ENCODE data around the gene TMEM179. TPM values are rescaled to one million over a fixed set of nuclear protein-coding genes. Genes with fewer than 3 reads are reported as not detected.

The TMEM179 gene
- total and polyA plus RNA-seq, 10 of the 15 experiments (the other 5 are each of a cell fraction or from before 2014, with no cell fraction given) = not detected

DNA sequence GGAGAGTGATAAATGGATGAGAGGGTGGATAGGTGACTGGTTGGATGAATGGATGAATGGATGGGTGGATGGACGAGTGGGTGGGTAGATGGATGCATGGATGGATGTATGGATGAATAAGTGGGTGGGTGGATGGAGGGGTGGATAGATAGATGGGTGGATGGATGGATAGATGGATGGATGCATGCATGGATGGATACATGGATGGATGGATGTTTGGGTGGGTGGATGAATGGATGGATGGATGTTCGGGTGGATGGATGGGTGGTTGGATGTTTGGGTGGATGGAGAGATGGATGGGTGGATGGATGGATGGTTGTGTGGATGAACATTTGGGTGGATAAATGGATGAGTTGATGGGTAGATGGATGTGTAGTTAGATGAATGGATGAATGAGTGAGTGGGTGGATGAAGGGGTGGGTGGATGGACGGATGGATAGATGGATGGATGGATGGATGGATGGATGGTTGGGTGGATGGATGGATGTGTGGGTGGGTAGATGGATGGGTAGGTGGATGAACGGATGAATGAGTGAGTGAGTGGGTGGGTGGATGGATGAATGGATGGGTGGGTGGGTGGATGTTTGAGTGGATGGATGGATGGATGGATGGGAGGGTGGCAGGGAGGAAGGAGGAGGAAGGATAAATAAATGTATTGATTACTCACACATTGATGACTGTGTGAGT, 9.7 kb upstream of the TMEM179 start:
- RAD21 ChIA-PET (ENCODE audit: unreplicated experiment) = no interaction called here
- no peak for FAIRE-seq
- Histone ChIP-seq H3K27me3 (replicated peaks in 1 of 2; ENCODE audit: control insufficient read depth in 2 of 2, insufficient read depth in 2 of 2, low read length in 1 of 2) (peaks cover 2 to 4% of the 10 kb centered on the region in 2 experiments; a peak in 3 of 4 replicates), H3K27ac (ENCODE audit: control insufficient read depth, insufficient read depth) (no peak overlapping the region), H3K4me2 (ENCODE audit: control insufficient read depth, insufficient read depth) (no peak overlapping the region), H2AFZ (ENCODE audit: control insufficient read depth, low read depth, low read length) (no peak overlapping the region), H3K9me3 (replicated peaks; ENCODE audit: control insufficient read depth, insufficient read depth, low read length) (no peaks in the 10 kb centered on the region), H3K9ac (ENCODE audit: control insufficient read depth, insufficient read depth, low read length) (no peak overlapping the region), H3K4me3 (no peak overlapping the region), H3K36me3 (ENCODE audit: control insufficient read depth in 2 of 2, insufficient read depth in 2 of 2, low read length in 1 of 2) (no peaks in the 10 kb centered on the region), H3K79me2 (ENCODE audit: control insufficient read depth, insufficient read depth, low read length) (no peaks in the 10 kb centered on the region), H4K20me1 (ENCODE audit: control insufficient read depth, insufficient read depth) (0 out of 2 replicates have a peak, but pooled peaks cover 3% of the 10 kb centered on the region), H3K4me1 (ENCODE audit: control insufficient read depth, insufficient read depth, low read length) (no peaks in the 10 kb centered on the region)
- TF ChIP-seq, protein P1, sequence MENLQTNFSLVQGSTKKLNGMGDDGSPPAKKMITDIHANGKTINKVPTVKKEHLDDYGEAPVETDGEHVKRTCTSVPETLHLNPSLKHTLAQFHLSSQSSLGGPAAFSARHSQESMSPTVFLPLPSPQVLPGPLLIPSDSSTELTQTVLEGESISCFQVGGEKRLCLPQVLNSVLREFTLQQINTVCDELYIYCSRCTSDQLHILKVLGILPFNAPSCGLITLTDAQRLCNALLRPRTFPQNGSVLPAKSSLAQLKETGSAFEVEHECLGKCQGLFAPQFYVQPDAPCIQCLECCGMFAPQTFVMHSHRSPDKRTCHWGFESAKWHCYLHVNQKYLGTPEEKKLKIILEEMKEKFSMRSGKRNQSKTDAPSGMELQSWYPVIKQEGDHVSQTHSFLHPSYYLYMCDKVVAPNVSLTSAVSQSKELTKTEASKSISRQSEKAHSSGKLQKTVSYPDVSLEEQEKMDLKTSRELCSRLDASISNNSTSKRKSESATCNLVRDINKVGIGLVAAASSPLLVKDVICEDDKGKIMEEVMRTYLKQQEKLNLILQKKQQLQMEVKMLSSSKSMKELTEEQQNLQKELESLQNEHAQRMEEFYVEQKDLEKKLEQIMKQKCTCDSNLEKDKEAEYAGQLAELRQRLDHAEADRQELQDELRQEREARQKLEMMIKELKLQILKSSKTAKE (IDR thresholded peaks at IDR 0.05; ENCODE audit: low read depth, poor library complexity, severe bottlenecking) = no peak
- no peak for TF ChIP-seq SREBF2 (IDR thresholded peaks at IDR 0.05; ENCODE audit: low read length)
- TF ChIP-seq ZNF217 (IDR thresholded peaks at IDR 0.05) = no peak
- WGBS (ENCODE audit: insufficient coverage, insufficient replicate concordance, low lambda C conversion rate, missing lambda C conversion rate) = 23% methylated on average over 3 of the region's 4 CpGs
- no TSS peak for BruUV-seq (replicated peaks)
- DNase-seq (ENCODE audit: low read depth, low spot score) = no peak
- CTCF ChIA-PET = no interaction called here
- no peak for ATAC-seq
- POLR2A ChIA-PET = no interaction called here
- SMC1A ChIA-PET (ENCODE audit: uncharacterized antibody, unreplicated experiment) = no interaction called here
- intact Hi-C loops (cut with micrococcal nuclease; ENCODE audit: unreplicated experiment) (no loop called here), in situ Hi-C loops (cut with MboI) (no loop called here)

DNA sequence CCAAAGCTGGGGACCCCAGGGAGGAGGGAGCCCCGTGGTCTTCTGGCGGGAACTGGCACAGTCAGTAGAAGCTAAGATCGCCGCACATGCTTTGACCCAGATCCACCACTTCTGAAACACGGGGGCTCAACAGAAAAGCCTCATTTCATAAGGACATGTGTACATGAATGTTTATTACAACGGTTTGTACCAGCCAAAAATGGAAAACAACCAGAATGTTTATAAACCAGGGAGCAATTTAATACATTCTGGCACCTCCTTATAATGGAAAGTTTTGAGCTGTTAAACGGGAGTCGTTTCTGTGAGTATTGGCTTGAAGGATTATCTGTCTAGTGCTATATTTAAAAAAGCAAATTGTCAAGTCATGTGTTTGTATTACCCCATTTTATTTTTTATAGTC, 7.3 kb upstream of the TMEM179 start:
- ChIA-PET CTCF (no interaction called here), RAD21 (ENCODE audit: unreplicated experiment) (no interaction called here), SMC1A (ENCODE audit: uncharacterized antibody, unreplicated experiment) (no interaction called here), POLR2A (no interaction called here)
- Histone ChIP-seq H3K79me2 (ENCODE audit: control insufficient read depth, insufficient read depth, low read length) (no peaks in the 10 kb centered on the region), H3K4me1 (ENCODE audit: control insufficient read depth, insufficient read depth, low read length) (no peaks in the 10 kb centered on the region), H3K27me3 (replicated peaks in 1 of 2; ENCODE audit: control insufficient read depth in 2 of 2, insufficient read depth in 2 of 2, low read length in 1 of 2) (peaks cover 2 to 3% of the 10 kb centered on the region in 2 experiments), H2AFZ (ENCODE audit: control insufficient read depth, low read depth, low read length) (no peak overlapping the region), H3K36me3 (ENCODE audit: control insufficient read depth in 2 of 2, insufficient read depth in 2 of 2, low read length in 1 of 2) (no peaks in the 10 kb centered on the region), H3K4me2 (ENCODE audit: control insufficient read depth, insufficient read depth) (no peak overlapping the region), H3K9me3 (replicated peaks; ENCODE audit: control insufficient read depth, insufficient read depth, low read length) (no peaks in the 10 kb centered on the region), H4K20me1 (ENCODE audit: control insufficient read depth, insufficient read depth) (0 out of 2 replicates have a peak, but pooled peaks cover 3% of the 10 kb centered on the region), H3K9ac (ENCODE audit: control insufficient read depth, insufficient read depth, low read length) (no peak overlapping the region), H3K4me3 (no peak overlapping the region), H3K27ac (ENCODE audit: control insufficient read depth, insufficient read depth) (no peak overlapping the region)
- 23% methylated on average over 8 of the region's 8 CpGs for WGBS (ENCODE audit: insufficient coverage, insufficient replicate concordance, low lambda C conversion rate, missing lambda C conversion rate)
- intact Hi-C loops (cut with micrococcal nuclease; ENCODE audit: unreplicated experiment) = no loop called here
- no peak for ATAC-seq
- in situ Hi-C loops (cut with MboI) = no loop called here
- no peak for FAIRE-seq
- no TSS peak for BruUV-seq (replicated peaks)
- DNase-seq (ENCODE audit: low read depth, low spot score) = no peak
- TF ChIP-seq, protein P2, sequence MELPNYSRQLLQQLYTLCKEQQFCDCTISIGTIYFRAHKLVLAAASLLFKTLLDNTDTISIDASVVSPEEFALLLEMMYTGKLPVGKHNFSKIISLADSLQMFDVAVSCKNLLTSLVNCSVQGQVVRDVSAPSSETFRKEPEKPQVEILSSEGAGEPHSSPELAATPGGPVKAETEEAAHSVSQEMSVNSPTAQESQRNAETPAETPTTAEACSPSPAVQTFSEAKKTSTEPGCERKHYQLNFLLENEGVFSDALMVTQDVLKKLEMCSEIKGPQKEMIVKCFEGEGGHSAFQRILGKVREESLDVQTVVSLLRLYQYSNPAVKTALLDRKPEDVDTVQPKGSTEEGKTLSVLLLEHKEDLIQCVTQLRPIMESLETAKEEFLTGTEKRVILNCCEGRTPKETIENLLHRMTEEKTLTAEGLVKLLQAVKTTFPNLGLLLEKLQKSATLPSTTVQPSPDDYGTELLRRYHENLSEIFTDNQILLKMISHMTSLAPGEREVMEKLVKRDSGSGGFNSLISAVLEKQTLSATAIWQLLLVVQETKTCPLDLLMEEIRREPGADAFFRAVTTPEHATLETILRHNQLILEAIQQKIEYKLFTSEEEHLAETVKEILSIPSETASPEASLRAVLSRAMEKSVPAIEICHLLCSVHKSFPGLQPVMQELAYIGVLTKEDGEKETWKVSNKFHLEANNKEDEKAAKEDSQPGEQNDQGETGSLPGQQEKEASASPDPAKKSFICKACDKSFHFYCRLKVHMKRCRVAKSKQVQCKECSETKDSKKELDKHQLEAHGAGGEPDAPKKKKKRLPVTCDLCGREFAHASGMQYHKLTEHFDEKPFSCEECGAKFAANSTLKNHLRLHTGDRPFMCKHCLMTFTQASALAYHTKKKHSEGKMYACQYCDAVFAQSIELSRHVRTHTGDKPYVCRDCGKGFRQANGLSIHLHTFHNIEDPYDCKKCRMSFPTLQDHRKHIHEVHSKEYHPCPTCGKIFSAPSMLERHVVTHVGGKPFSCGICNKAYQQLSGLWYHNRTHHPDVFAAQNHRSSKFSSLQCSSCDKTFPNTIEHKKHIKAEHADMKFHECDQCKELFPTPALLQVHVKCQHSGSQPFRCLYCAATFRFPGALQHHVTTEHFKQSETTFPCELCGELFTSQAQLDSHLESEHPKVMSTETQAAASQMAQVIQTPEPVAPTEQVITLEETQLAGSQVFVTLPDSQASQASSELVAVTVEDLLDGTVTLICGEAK (IDR thresholded peaks at IDR 0.05; ENCODE audit: borderline replicate concordance) = no peak
- TF ChIP-seq, protein P3, sequence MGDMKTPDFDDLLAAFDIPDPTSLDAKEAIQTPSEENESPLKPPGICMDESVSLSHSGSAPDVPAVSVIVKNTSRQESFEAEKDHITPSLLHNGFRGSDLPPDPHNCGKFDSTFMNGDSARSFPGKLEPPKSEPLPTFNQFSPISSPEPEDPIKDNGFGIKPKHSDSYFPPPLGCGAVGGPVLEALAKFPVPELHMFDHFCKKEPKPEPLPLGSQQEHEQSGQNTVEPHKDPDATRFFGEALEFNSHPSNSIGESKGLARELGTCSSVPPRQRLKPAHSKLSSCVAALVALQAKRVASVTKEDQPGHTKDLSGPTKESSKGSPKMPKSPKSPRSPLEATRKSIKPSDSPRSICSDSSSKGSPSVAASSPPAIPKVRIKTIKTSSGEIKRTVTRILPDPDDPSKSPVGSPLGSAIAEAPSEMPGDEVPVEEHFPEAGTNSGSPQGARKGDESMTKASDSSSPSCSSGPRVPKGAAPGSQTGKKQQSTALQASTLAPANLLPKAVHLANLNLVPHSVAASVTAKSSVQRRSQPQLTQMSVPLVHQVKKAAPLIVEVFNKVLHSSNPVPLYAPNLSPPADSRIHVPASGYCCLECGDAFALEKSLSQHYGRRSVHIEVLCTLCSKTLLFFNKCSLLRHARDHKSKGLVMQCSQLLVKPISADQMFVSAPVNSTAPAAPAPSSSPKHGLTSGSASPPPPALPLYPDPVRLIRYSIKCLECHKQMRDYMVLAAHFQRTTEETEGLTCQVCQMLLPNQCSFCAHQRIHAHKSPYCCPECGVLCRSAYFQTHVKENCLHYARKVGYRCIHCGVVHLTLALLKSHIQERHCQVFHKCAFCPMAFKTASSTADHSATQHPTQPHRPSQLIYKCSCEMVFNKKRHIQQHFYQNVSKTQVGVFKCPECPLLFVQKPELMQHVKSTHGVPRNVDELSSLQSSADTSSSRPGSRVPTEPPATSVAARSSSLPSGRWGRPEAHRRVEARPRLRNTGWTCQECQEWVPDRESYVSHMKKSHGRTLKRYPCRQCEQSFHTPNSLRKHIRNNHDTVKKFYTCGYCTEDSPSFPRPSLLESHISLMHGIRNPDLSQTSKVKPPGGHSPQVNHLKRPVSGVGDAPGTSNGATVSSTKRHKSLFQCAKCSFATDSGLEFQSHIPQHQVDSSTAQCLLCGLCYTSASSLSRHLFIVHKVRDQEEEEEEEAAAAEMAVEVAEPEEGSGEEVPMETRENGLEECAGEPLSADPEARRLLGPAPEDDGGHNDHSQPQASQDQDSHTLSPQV (IDR thresholded peaks at IDR 0.05) = no peak
- TF ChIP-seq TAF1 (IDR thresholded peaks at IDR 0.05; ENCODE audit: borderline replicate concordance, low read depth, low read length) = no peak
